GM18858 (cell line): ENCODE data around the gene SLC5A6.
A peak's percentile ranks its signal among the peaks of the same experiment; 100 is the strongest.

ENCODE experiments used
- ATAC-seq: cut with Tn5 transposase; IDR thresholded peaks from one replicate; pipeline ENCODE4 v1.9.1; 2021; ENCODE audit not compliant: unreplicated experiment

The SLC5A6 gene

DNA sequence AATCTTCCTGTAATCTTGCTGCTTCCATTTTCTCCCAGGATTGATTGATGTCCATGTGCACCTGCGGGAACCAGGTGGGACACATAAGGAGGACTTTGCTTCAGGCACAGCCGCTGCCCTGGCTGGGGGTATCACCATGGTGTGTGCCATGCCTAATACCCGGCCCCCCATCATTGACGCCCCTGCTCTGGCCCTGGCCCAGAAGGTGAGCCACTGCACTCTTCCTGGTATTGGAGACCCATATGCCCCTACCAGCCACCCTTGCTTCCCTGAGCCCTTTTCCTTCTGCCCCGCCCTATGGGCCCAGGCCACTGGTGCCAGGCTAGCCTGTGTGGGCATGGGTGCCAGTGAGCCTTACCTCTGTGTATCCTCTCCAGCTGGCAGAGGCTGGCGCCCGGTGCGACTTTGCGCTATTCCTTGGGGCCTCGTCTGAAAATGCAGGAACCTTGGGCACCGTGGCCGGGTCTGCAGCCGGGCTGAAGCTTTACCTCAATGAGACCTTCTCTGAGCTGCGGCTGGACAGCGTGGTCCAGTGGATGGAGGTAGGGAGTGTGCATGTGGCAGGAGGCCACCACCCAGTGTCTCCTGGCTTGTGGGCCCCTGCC lies 25.4 kb upstream of the SLC5A6 start:
- no peak for ATAC-seq

DNA sequence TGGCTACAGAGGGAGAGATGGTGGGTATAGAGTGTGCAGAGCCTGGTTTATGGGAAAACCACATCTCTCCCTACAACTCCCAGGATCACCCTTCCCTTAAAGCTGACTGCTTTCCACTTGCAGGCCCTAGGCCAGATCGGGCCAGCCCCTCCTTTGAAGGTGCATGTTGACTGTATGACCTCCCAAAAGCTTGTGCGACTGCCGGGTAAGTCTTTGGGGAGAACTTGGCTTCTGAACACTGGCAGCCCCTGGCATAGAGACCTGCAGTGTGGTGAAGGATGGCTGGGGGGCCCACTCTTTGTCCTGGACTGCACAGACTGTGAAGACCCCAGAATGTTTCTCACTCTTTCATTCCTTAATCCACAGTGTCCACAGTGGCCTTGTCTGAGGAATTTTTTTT lies 24.6 kb upstream of the SLC5A6 start:
- no peak for ATAC-seq

DNA sequence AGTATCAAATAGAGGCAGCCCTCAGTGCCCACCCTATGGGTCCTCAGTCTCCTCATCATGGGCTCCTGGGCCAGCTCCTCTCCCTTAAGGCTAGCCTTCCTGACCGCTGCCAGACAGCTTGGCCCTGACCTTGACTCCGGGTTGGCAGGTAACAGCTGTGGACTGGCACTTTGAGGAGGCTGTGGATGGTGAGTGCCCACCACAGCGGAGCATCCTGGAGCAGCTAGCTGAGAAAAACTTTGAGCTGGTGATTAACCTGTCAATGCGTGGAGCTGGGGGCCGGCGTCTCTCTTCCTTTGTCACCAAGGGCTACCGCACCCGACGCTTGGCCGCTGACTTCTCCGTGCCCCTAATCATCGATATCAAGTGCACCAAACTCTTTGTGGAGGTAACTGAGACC lies 24.1 kb upstream of the SLC5A6 start:
- ATAC-seq = no peak

DNA sequence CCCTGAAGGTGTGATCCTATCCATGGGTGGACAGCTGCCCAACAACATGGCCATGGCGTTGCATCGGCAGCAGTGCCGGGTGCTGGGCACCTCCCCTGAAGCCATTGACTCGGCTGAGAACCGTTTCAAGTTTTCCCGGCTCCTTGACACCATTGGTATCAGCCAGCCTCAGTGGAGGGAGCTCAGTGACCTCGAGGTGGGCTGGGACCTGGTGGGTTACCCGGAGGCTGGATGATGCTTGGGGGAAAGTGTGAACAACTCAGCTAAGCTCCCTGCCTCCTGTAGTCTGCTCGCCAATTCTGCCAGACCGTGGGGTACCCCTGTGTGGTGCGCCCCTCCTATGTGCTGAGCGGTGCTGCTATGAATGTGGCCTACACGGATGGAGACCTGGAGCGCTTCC lies 21.3 kb upstream of the SLC5A6 start:
- ATAC-seq = no peak

DNA sequence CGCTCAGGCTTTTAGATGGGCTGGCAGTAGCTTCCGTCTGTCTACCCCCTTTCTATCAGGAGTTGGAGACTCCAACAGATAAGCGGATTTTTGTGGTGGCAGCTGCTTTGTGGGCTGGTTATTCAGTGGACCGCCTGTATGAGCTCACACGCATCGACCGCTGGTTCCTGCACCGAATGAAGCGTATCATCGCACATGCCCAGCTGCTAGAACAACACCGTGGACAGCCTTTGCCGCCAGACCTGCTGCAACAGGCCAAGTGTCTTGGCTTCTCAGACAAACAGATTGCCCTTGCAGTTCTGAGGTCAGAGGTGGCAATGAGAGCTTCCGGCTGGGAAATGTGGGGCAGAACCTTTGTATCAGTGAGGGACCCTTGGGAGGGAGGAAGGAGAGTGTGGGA lies 19.9 kb upstream of the SLC5A6 start:
- ATAC-seq = no peak

DNA sequence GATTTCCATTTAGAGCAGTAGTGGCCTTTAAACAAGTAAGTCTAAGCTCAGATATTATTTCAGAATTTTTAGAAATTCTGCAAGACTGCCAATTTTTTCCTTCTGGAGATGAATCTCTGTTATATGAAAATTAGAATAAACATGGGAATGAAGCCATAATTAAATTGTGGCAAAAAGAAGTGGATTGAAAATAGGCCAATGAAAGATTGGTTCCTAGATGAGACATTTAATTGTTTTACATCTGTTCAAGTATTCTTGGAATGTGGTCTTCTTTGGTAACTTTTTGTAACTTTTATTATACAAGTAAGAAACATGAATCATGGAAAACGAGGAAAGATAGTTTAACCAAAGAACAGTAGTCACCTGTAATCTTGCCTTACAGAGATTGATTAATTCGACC lies 15.4 kb upstream of the SLC5A6 start:
- ATAC-seq = no peak

DNA sequence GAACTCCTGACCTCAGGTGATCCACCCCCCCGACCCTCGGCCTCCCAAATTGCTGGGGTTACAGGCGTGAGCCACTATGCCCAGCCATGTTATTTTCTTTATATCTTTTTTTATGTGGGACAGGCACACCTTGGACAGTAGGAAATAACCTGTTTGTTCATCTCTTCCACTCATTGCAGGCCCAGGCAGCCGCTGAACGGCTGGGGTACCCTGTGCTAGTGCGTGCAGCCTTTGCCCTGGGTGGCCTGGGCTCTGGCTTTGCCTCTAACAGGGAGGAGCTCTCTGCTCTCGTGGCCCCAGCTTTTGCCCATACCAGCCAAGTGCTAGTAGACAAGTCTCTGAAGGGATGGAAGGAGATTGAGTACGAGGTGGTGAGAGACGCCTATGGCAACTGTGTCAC lies 13.5 kb upstream of the SLC5A6 start:
- no peak for ATAC-seq

DNA sequence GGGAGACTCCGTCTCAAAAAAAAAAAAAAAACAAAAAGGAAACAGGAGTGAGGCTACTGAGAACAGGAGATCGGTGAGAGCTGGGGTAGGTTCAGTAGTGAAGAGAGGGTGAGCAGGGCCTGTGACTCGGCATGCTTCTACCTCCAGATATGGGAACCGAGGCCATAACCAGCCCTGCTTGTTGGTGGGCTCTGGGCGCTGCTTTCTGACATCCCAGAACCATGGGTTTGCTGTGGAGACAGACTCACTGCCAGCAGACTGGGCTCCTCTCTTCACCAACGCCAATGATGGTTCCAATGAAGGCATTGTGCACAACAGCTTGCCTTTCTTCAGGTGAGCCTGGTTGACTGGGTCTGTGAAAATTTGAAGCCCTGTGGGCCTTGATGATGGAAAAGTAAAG lies 11.3 kb upstream of the SLC5A6 start:
- ATAC-seq = no peak

DNA sequence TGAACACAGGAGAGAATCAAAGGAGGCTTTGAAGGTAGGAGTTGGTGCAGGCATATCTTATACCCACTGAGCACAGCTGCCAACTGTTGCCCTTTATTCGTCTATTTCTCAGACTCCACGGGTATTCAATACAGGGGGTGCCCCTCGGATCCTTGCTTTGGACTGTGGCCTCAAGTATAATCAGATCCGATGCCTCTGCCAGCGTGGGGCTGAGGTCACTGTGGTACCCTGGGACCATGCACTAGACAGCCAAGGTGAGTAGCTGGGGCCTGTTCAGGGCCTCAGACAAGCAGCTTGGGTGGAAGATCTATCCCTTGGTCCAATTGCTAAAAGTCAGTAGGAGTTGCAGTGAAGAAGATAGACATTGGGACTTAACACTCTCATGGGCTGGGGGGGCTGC lies 10.3 kb upstream of the SLC5A6 start:
- no peak for ATAC-seq

DNA sequence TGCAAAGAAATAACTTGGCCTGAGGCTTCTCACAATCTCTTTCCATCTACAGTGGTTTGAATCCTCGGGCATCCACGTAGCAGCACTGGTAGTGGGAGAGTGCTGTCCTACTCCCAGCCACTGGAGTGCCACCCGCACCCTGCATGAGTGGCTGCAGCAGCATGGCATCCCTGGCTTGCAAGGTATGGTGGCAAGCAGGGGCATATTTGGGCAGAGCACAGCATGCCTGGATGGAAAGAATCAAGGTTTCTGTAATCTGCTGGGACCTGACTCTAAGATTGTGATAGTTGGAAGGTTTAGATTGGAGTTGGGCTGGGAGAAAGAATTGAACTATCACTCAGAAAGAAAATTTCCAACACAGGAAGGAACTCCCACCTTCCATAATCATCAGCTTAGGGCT lies 9.1 kb upstream of the SLC5A6 start:
- no peak for ATAC-seq

DNA sequence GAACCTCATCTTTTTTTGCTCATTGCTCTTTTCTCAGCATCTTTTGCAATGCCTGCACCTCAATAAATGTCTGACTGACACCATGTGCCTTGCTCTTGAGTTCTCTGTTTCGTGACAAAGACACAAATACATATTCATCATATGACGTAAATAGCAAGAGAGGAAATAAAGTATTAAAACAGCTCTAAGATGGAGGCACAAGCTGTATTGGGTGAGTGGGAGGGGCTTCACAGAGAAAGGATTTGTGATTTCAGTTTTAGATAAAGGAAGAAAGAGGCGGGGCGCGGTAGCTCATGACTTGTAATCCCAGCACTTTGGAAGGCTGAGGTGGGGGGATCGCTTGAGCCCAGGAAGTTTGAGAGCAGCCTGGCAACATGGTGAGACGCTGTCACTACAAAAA lies 8.0 kb upstream of the SLC5A6 start:
- ATAC-seq = no peak

DNA sequence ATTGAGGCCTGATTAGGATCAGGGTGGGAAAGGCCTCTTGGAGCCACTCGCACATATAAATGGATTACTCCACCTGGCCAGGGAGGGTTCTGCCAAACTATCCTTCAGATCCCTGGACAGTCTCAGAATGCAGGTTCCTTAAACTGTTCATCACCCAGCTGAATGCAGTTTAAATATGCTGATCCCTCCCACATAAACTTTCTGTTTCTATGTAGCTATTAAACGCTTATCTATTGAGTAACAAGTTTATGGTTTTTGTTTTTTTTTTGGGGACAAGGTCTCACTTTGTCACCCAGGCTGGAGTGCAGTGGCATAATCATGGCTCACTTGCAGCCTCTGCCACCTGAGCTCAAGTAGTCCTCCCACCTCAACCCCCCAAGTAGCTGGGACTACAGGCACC lies 7.0 kb upstream of the SLC5A6 start:
- no peak for ATAC-seq

DNA sequence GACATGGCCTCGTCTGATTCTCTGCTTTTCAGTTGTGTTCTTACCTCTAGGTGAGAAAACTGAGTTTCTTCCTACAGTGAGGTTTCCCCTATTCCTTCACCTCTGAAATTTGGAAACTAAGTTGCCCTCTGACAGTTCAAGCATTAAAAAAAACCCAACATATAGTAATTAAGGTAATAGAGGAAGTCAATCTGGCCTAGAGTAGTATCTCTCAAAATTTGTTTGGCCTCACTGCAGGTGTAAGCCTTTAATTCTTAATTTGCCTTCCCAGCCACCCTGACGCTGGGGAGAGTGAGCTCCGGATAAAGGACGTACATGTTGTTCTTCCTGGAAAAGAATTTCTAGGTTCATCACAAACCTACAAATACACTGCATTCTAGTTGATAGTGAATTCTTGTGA lies 6.5 kb upstream of the SLC5A6 start:
- no peak for ATAC-seq

DNA sequence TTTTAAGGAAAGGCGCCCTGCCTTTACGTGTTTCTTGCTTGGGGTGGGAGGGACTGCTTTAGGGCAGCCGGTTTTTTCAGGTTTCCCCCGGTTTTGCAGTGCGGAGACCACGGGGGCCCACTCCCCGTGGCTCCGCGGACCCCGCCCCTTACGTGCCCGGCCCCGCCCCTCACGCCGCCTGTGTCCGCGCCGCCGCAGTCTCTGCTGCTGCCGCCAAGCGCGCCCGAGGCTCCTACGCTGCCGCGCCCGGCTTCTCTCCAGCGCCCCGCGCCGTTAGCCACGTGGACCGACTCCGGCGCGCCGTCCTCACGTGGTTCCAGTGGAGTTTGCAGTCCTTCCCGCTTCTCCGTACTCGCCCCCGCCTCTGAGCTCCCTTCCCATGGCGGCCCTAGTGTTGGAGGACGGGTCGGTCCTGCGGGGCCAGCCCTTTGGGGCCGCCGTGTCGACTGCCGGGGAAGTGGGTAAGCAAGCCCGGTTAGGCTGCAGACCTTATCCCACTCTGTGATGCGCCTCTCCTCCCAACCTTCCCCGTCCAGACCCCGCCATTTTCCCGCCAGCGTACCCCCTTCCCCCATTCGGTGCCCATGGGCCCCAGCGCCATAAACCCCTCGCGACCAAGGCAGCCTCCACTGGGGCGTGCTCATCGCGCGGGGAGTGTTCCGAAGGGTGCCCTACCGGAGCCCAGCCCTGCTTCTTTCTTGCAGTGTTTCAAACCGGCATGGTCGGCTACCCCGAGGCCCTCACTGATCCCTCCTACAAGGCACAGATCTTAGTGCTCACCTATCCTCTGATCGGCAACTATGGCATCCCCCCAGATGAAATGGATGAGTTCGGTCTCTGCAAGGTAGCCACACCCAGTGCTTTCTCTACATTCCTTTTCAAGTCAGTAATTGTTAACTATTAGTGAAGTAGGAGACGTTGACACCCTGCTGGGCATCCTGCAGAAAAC lies 5.4 kb upstream of the SLC5A6 start, which contains the start of gene CAD:
Gene CAD, plus strand, starts transcription at position 197 of the 949 bp plus-strand sequence. Its CDS starts 183 bp downstream, at position 380.
- ATAC-seq = peak; percentile 48

DNA sequence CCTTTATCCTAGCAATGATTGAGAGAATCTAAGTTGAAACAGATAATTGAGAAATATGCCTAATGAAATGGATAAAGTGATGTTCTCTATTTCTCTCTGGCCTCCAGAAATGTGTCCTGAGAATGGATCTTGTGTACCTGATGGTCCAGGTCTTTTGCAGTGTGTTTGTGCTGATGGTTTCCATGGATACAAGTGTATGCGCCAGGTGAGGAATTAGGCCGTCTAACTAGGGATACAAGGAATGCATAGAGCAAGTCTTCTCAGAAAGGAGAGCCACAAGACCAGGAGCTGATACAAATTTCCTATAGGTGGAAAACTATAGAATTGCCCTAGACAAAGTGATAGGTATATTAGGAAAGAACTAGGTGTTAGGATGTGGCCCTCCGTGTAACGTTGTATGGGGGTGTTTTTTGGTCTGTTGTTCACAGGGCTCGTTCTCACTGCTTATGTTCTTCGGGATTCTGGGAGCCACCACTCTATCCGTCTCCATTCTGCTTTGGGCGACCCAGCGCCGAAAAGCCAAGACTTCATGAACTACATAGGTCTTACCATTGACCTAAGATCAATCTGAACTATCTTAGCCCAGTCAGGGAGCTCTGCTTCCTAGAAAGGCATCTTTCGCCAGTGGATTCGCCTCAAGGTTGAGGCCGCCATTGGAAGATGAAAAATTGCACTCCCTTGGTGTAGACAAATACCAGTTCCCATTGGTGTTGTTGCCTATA lies 4.5 kb upstream of the SLC5A6 start:
- ATAC-seq = no peak

DNA sequence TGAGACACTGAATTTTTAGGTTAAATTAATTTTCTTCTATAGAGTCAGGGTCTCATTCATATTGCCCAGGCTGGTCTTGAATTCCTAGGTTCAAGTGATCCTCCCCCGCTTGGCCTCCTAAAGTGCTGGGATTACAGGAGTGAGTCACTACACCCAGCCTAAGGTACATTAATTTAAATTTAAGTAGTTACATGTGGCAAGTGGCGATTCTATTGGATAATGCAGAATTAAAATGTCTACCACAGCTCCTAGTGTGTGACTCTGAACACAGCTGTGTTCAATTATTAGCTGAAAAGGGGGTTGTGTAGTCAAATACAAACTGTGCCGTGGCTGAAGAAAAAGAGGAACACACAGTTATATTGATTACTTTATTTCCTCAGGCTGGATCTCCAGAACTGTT lies 2.9 kb upstream of the SLC5A6 start:
- no peak for ATAC-seq

DNA sequence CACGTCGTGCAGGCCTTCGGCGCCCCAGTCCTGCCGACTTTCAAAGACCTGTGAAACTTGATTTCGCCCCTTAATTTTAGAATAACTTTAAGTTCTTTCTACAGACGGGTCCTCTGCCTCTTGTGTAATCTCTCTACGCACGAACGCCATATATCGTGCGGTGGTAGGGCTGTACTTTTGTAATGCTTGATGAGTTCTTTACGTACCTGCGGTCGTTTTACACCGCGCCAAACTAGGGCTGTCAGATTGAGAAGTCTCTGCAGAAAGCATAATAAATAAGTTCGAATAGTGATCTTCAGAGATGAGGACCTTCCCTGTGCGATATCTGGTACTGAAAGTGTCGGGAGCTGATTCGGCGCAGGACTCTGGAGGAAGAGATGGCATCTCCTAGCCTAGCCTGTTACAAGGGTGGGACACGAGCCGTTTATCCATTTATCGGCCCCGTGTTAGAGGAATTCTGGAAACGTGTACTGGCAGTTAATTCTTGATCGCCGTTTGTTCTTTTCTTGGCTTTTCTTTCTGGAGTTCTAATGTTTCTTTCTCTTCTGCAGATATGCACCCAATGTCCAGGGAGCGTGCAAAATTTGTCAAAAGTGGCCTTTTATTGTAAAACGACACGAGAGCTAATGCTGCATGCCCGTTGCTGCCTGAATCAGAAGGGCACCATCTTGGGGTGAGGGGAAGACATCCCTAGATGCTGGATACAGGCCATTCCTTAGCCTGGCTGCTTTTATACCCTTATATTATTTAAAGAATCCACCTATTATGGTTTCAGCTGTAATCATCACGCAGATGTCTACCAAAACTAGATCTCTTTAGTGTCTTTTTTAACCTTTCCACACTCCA lies 781 bp upstream of the SLC5A6 start:
- peak; percentile 6 for ATAC-seq

DNA sequence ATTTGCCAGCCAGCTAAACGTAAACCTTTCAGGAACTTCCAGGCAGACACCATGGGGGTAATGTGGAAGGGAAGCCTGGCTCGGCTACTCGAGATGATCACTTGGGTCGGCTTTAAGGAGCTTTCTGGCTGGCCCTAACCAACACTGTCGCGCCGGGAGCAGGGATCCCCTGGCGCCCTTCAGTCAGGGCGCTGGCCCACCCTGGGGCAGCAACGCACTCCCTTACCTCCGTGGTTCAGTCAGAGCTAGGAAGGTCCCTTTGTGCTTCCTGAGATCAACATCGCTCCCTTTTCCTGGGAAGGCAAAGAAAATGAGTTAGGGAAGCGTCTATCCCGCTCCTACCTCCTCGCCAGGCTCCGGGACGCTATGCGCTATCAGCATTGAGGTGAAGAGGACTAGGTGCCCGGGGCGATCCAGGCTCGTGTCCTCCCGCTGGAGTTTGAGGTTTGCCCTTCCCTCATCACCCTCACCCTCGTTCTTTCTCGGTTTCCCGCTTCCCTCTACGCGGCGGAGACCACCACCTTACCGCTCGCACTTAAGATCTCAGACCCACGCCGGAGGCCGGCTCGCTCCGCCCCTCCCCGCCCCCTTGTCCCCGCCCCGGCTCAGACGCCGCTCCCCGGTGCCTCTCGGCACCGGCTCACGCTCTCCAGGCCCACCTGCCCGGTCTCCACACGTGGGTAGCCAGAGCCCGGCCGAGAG lies 676 bp downstream of the SLC5A6 start:
- ATAC-seq = peak; percentile 31

DNA sequence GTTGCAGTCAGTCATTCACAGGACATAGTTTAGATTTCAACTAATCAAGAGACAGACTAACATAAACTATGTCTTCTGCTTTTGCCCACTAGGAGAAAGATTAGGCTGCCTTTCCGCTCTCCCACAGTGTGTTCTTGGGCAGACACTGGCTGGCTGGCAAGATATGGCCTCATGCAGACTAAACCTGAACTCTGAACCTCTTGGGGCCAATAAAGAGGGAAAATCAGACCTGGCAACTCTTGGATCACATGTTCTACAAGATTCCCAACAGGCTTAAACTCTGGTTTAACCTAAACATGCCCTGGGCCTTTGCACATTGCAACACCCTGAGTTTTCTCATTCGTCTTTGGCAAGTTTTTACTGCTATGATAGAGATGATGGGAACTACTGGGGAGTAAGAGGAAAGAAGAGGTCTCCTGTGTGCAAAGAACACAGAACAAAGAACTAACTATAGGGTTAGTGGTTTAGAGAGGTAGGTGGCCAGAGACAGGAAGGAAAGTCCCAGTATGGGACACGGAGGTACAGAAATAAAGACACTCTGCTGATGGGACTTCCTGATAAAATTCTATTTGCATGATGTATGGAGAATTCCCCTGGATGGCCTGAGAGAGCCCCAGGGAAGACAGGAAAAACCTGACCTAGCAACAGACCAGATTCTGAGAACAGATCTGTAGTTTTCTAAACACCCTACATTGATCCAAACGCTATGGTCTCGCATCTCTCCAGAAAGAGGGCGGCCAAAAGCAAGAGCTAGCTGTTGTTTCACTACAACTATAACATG lies 2.3 kb downstream of the SLC5A6 start:
- no peak for ATAC-seq
